ENCODE results near the gene FOXM1.

DNA sequence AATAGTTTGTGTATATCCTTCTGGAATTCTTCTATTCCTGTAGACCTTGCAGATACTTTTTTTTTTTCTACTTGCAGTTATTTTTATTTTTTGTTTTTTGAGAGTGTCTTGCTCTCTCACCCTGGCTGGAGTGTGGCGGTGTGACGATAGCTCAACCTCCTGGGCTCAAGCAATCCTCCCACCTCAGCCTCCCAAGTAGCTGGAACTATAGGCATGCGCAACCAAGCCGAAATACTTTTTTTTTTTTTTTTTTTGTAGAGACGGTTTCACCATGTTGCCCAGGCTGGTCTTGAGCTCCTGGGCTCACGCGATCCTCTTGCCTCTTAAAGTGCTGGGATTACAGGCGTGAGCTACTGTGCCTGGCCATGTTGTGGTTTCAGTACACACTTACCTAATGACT lies 23.7 kb upstream of the FOXM1 start:
- TF ChIP-seq POLR2AphosphoS5 (IDR thresholded peaks at IDR 0.05; ENCODE audit: borderline replicate concordance, low read depth, low read length) (no peak), EZH2 (IDR thresholded peaks at IDR 0.05) (no peak)

Data from SK-N-MC (cell line).